H1 (cell line): ENCODE measurements around the gene BICRAL. TPM values are rescaled to one million over a fixed set of nuclear protein-coding genes. Genes with fewer than 3 reads are reported as not detected.

Experiments used
- CTCF ChIA-PET: fragments of 300-600 bp; sonication (Branson Sonifier 250); formaldehyde crosslinking; loops from one replicate; lab custom pipeline; 2021; ENCODE audit not compliant: partially characterized antibody; lab: Charles Lee
- POLR2A ChIA-PET: fragments of 300-600 bp; sonication (Branson Sonifier 250); formaldehyde crosslinking; loops from one replicate; lab custom pipeline; 2021; ENCODE audit warnings: inconsistent platforms; ENCODE audit not compliant: partially characterized antibody; lab: Charles Lee
- DNase-seq, 2 experiments: peaks; one replicate each; pipeline versions ENCODE4 v3.0.0 to v3.0.0-alpha.2; 2010 to 2022; ENCODE audit warnings: low spot score in 2 of 2, low read depth in 1 of 2, mixed read lengths in 1 of 2
- FAIRE-seq: peaks from 2 replicates; lab custom pipeline; 2011; peaks lifted over from hg19 to GRCh38; lab: Jason Lieb, UNC
- H2AFZ ChIP-seq: 2 replicates; pipeline ENCODE4 v1.8.1; 2012; ENCODE audit warnings: low read length, inconsistent platforms
- H2AK5ac ChIP-seq: 2 replicates; pipeline ENCODE4 v1.6.1; 2013; ENCODE audit warnings: low read depth, low read length
- H2BK120ac ChIP-seq: replicated peaks from 2 replicates; pipeline ENCODE3; 2013; ENCODE audit warnings: low read depth, low read length, inconsistent platforms
- H2BK12ac ChIP-seq: 2 replicates; pipeline ENCODE4 v1.6.1; 2013; ENCODE audit warnings: low read depth, low read length
- H2BK15ac ChIP-seq: 2 replicates; pipeline ENCODE4 v1.6.1; 2013; ENCODE audit warnings: low read length
- H2BK20ac ChIP-seq: 2 replicates; pipeline ENCODE4 v1.6.1; 2013; ENCODE audit warnings: low read length
- H2BK5ac ChIP-seq: 2 replicates; pipeline ENCODE4 v1.6.1; 2013; ENCODE audit warnings: low read depth, low read length
- H3K14ac ChIP-seq: 2 replicates; pipeline ENCODE4 v1.6.1; 2013; ENCODE audit warnings: inconsistent platforms; ENCODE audit not compliant: insufficient read length
- H3K18ac ChIP-seq: 2 replicates; pipeline ENCODE4 v1.6.1; 2013; ENCODE audit warnings: low read length; ENCODE audit errors: extremely low read depth
- H3K23ac ChIP-seq: 2 replicates; pipeline ENCODE4 v1.6.1; 2013; ENCODE audit warnings: inconsistent platforms; ENCODE audit not compliant: insufficient read length
- H3K23me2 ChIP-seq: 2 replicates; pipeline ENCODE4 v1.6.1; 2013; ENCODE audit warnings: low read depth, low read length
- H3K27ac ChIP-seq: 2 replicates; pipeline ENCODE4 v1.6.1; 2011; ENCODE audit warnings: low read depth, low read length, inconsistent platforms
- H3K27me3 ChIP-seq, 4 experiments: replicated peaks in 1 of 4; 1 replicate in 1 of 4; 2 replicates in 3 of 4; pipeline versions ENCODE4 v1.6.1 to v1.8.1; 2011 to 2013; ENCODE audit warnings: low read length in 3 of 4, mild to moderate bottlenecking in 3 of 4, inconsistent platforms in 2 of 4, mixed read lengths in 2 of 4, moderate library complexity in 1 of 4; ENCODE audit not compliant: control insufficient read depth in 3 of 4, insufficient read depth in 3 of 4; ENCODE audit errors: extremely low read depth in 1 of 4
- H3K36me3 ChIP-seq, 4 experiments: 2 replicates each; pipeline versions ENCODE4 v1.6.1 to v1.8.1; 2011 to 2013; ENCODE audit warnings: mild to moderate bottlenecking in 4 of 4, low read length in 3 of 4, moderate library complexity in 2 of 4, control low read depth in 1 of 4, inconsistent platforms in 1 of 4; ENCODE audit not compliant: insufficient read depth in 4 of 4, control insufficient read depth in 2 of 4
- H3K4ac ChIP-seq: replicated peaks from 2 replicates; pipeline ENCODE3; 2013; ENCODE audit warnings: low read length, low read depth, mixed read lengths, inconsistent platforms; ENCODE audit not compliant: insufficient read length
- H3K4me1 ChIP-seq, 4 experiments: replicated peaks in 1 of 4; 1 replicate in 1 of 4; 2 replicates in 3 of 4; pipeline versions ENCODE4 v1.6.1 to v1.8.1; 2011 to 2013; ENCODE audit warnings: low read length in 3 of 4, inconsistent platforms in 2 of 4, mixed read lengths in 1 of 4; ENCODE audit not compliant: insufficient read depth in 4 of 4, control insufficient read depth in 3 of 4
- H3K4me2 ChIP-seq, 2 experiments: 2 replicates each; pipeline versions ENCODE4 v1.6.1 to v1.8.1; 2011 to 2013; ENCODE audit warnings: low read depth in 2 of 2, low read length in 2 of 2, control low read depth in 1 of 2, inconsistent platforms in 1 of 2, mild to moderate bottlenecking in 1 of 2; ENCODE audit not compliant: insufficient read depth in 1 of 2
- H3K4me3 ChIP-seq, 4 experiments: fragments of 200-600, 300-600 bp in 1 of 4; sonication (generic), shearing (Covaris generic), sonication (Bioruptor Twin) in 1 of 4; 2 replicates each; pipeline versions ENCODE4 v1.5.1 to v1.8.1; 2011 to 2016; ENCODE audit warnings: low read length in 4 of 4, low read depth in 3 of 4, control low read depth in 2 of 4, inconsistent platforms in 2 of 4, mild to moderate bottlenecking in 2 of 4, mixed read lengths in 1 of 4, moderate library complexity in 1 of 4; ENCODE audit not compliant: insufficient read depth in 2 of 4; ENCODE audit errors: extremely low read depth in 1 of 4
- H3K56ac ChIP-seq: replicated peaks from 2 replicates; pipeline ENCODE3; 2013; ENCODE audit warnings: low read depth, mild to moderate bottlenecking, mixed read lengths, low read length, inconsistent platforms; ENCODE audit not compliant: insufficient read length
- H3K79me1 ChIP-seq: 2 replicates; pipeline ENCODE4 v1.6.1; 2013; ENCODE audit warnings: low read depth, low read length, control low read depth
- H3K79me2 ChIP-seq, 2 experiments: 2 replicates each; pipeline versions ENCODE4 v1.6.1 to v1.8.1; 2012 to 2013; ENCODE audit warnings: low read length in 2 of 2, mild to moderate bottlenecking in 2 of 2, inconsistent platforms in 1 of 2; ENCODE audit not compliant: insufficient read depth in 2 of 2, control insufficient read depth in 1 of 2
- H3K9ac ChIP-seq, 4 experiments: replicated peaks in 1 of 4; 1 replicate in 1 of 4; 2 replicates in 3 of 4; pipeline versions ENCODE4 v1.6.1 to v1.8.1; 2011 to 2013; ENCODE audit warnings: low read depth in 3 of 4, low read length in 3 of 4, control low read depth in 2 of 4, mild to moderate bottlenecking in 2 of 4, moderate library complexity in 2 of 4, inconsistent platforms in 1 of 4; ENCODE audit errors: extremely low read depth in 1 of 4
- H3K9me3 ChIP-seq, 2 experiments: 2 replicates each; pipeline versions ENCODE4 v1.6.1 to v1.8.1; 2012 to 2013; ENCODE audit warnings: mild to moderate bottlenecking in 2 of 2, moderate library complexity in 2 of 2, control low read depth in 1 of 2, inconsistent platforms in 1 of 2, low read depth in 1 of 2, low read length in 1 of 2, mixed read lengths in 1 of 2; ENCODE audit not compliant: insufficient read depth in 2 of 2
- H4K20me1 ChIP-seq, 2 experiments: replicated peaks in 1 of 2; 2 replicates each; pipeline versions ENCODE3 to v1.8.1; 2011 to 2013; ENCODE audit warnings: inconsistent platforms in 2 of 2, low read length in 2 of 2, mild to moderate bottlenecking in 1 of 2; ENCODE audit not compliant: insufficient read depth in 2 of 2, control insufficient read depth in 1 of 2
- H4K5ac ChIP-seq: 2 replicates; pipeline ENCODE4 v1.6.1; 2013; ENCODE audit warnings: low read length, low read depth, mixed read lengths, inconsistent platforms; ENCODE audit not compliant: insufficient read length
- H4K8ac ChIP-seq: 2 replicates; pipeline ENCODE4 v1.8.0; 2013; ENCODE audit warnings: mild to moderate bottlenecking, moderate library complexity, low read length, inconsistent platforms; ENCODE audit not compliant: insufficient read depth; ENCODE audit errors: extremely low read depth
- H4K91ac ChIP-seq: replicated peaks from 2 replicates; pipeline ENCODE3; 2013; ENCODE audit warnings: low read length, mixed read lengths, inconsistent platforms; ENCODE audit not compliant: insufficient read length
- ASH2L ChIP-seq: fragments of 200-600, 300-600 bp; sonication (generic); IDR thresholded peaks from one replicate; pipeline ENCODE4 v1.7.1; 2017; ENCODE audit warnings: low read length
- NRF1 ChIP-seq: IDR thresholded peaks from 2 replicates; pipeline ENCODE4 v1.6.1; 2011; ENCODE audit warnings: mild to moderate bottlenecking, low read depth, low read length, improper control_type of control experiment
- RAD21 ChIP-seq, 2 experiments: IDR thresholded peaks in 1 of 2; conservative IDR thresholded peaks in 1 of 2; 2 replicates each; pipeline ENCODE4 v1.6.1; 2011; ENCODE audit warnings: low read depth in 2 of 2, low read length in 2 of 2, improper control_type of control experiment in 1 of 2, inconsistent platforms in 1 of 2, mild to moderate bottlenecking in 1 of 2, moderate library complexity in 1 of 2
- RFX5 ChIP-seq: IDR thresholded peaks from 2 replicates; pipeline ENCODE4 v1.6.1; 2011; ENCODE audit warnings: low read depth, low read length, improper control_type of control experiment, borderline replicate concordance
- SIX5 ChIP-seq: IDR thresholded peaks from 2 replicates; pipeline ENCODE4 v1.6.1; 2011; ENCODE audit warnings: mild to moderate bottlenecking, low read depth, low read length
- SP2 ChIP-seq: IDR thresholded peaks from 2 replicates; pipeline ENCODE4 v1.6.1; 2012; ENCODE audit warnings: mild to moderate bottlenecking, low read length, inconsistent platforms
- SUZ12 ChIP-seq: fragments of 200-600 bp; sonication (generic); IDR thresholded peaks from 2 replicates; pipeline ENCODE4 v1.6.1; 2012; ENCODE audit warnings: mild to moderate bottlenecking, inconsistent platforms, low read length, moderate library complexity, mixed read lengths
- WGBS, 2 experiments: shearing (Covaris generic) in 1 of 2; methylation state at CpG; one replicate each; pipeline versions ENCODE4 v1.1.6 to v1.1.7; 2013 to 2015; ENCODE audit warnings: low lambda C conversion rate in 2 of 2, mixed read lengths in 2 of 2, inconsistent platforms in 1 of 2, low coverage in 1 of 2, missing lambda C conversion rate in 1 of 2; ENCODE audit not compliant: insufficient replicate concordance in 2 of 2, insufficient coverage in 1 of 2, insufficient read length in 1 of 2; ENCODE audit errors: extremely low coverage in 1 of 2, missing lambda C conversion rate in 1 of 2; 5-methylcytosine and 5-hydroxymethylcytosine counted together
- polyA plus RNA-seq, 7 experiments: library from polyadenylated mRNA; depleted of rRNA in 3 of 7; stranded (reverse) in 5 of 7; unstranded in 2 of 7; fragments of >200 nt in 5 of 7; fragments of 200-250 nt in 2 of 7; gene quantifications; 1 replicate in 5 of 7; 2 replicates in 1 of 7; 4 replicates in 1 of 7; pipeline versions ENCODE4 v1.2.1 to v1.2.3, GENCODE V29; 2011 to 2013; ENCODE audit warnings: missing spikeins in 2 of 7, mixed read lengths in 2 of 7
- total RNA-seq: library from RNA; stranded (reverse); fragmentation: NEBNext Ultra II Directional; extraction: Animal tissue kit (Norgen Biotek cat#: 25700); gene quantifications from 2 replicates; pipeline ENCODE4 v1.2.1, GENCODE V29; 2021

Gene BICRAL
- total and polyA plus RNA-seq, 2 of the 8 experiments (the other 6 are each of a cell fraction or from before 2014, with no cell fraction given): 9.4 to 12.2 TPM

GRCh38 chr6:42831237-42831636, 49.4 kb downstream of the BICRAL start:
- H4K8ac ChIP-seq: no peak overlapping the region
- H4K91ac ChIP-seq: no peak overlapping the region
- H2BK12ac ChIP-seq: no peak overlapping the region
- FAIRE-seq (no peak), DNase-seq (no peak)
- no peaks in the 10 kb centered on the region for H3K27me3 ChIP-seq
- no peak overlapping the region for H2AFZ ChIP-seq
- ChIA-PET POLR2A (interaction anchor here (0.7 to 1.4 kb wide), 8 partner anchors 11 to 260 kb away, joined by 3 to 4 read pairs (median 3); partner anchors contain the start of gene RPL7L1), CTCF (interaction anchor here (0.6 to 1.6 kb wide), 9 partner anchors 11 to 170 kb away, joined by 3 to 6 read pairs (median 3); partner anchors contain the start of gene RPL7L1)
- H3K9ac ChIP-seq: no peak overlapping the region
- H2BK120ac ChIP-seq: no peak overlapping the region
- H4K5ac ChIP-seq: no peak overlapping the region
- H3K14ac ChIP-seq: no peak overlapping the region
- no peaks in the 10 kb centered on the region for H3K79me2 ChIP-seq
- TF ChIP-seq NRF1: no peak
- TF ChIP-seq SP2: no peak
- TF ChIP-seq ASH2L: no peak
- TF ChIP-seq SIX5: no peak
- no peak for TF ChIP-seq RAD21 (IDR thresholded peaks at IDR 0.05 in 1 of 2, conservative IDR thresholded peaks at IDR 0.05 in 1 of 2; ENCODE audit: low read depth in 2 of 2, low read length in 2 of 2)
- no peak for TF ChIP-seq SUZ12
- no peak for TF ChIP-seq RFX5
- no peak overlapping the region for H2BK5ac ChIP-seq
- no peak overlapping the region for H3K23ac ChIP-seq
- H3K4me1 ChIP-seq: no peaks in the 10 kb centered on the region
- H3K4me3 ChIP-seq: no peak overlapping the region
- peaks cover 0 to 2% of the 10 kb centered on the region in 2 experiments for H4K20me1 ChIP-seq
- H2AK5ac ChIP-seq: no peak overlapping the region
- H3K4ac ChIP-seq: no peak overlapping the region
- WGBS, 2 experiments: 95% methylated on average over 3 of the region's 3 CpGs; no CpG with 5 or more reads in 1 of the 2 experiments
- no peak overlapping the region for H3K4me2 ChIP-seq
- no peaks in the 10 kb centered on the region for H3K9me3 ChIP-seq
- peaks cover 15 to 28% (median 22%) of the 10 kb centered on the region in 4 experiments; a peak in 7 of 8 replicates for H3K36me3 ChIP-seq
- no peak overlapping the region for H2BK20ac ChIP-seq
- no peak overlapping the region for H3K18ac ChIP-seq
- H3K79me1 ChIP-seq: no peaks in the 10 kb centered on the region; the same call in 1 of the 2 replicates
- H3K56ac ChIP-seq: no peak overlapping the region
- H3K23me2 ChIP-seq: no peaks in the 10 kb centered on the region; the same call in 1 of the 2 replicates
- no peak overlapping the region for H2BK15ac ChIP-seq
- no peak overlapping the region for H3K27ac ChIP-seq
